ENCODE results near the gene ZFP36L2.
"Not testable (repeated sequence)": the region's sequence is repeated elsewhere in the genome, so short reads cannot be mapped to it uniquely, and the experiment has no call there.

Gene ZFP36L2

DNA sequence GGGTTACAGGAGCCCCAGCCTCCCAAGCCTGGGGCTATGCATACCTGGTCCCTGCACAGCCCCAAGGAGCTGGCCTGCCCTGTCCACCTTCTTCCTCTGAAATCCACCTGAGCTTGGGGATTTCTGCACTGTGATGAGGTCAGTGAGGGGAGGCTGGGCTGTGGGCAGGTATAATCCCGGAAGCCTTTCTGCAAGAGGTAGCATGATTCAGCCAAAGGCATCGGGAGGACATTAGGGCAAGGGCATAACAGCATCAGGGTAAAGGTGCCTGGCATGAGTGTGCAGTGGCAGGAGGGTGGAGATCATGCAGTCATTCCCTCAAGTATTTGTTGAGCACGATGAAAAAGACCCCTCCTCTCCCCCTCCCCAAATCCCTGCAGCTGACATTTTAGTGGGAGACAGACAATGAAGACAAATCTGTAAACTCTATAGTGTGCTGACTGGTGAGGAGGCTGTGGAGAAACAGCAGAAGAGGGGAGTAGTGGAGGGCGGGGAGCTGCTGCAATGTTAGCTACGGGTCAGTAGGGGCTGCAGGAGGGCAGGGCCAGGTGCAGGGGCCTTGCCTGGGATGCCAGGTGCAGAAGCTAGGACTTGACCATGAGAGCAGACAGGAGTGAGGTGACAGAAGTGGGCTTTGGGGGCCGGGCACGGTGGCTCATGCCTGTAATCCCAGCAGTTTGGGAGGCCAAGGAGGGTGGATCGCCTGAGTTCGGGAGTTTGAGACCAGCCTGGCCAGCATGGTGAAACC, 18.7 kb downstream of the ZFP36L2 start:
- DNase-seq (ENCODE audit: low read depth) = no peak

DNA sequence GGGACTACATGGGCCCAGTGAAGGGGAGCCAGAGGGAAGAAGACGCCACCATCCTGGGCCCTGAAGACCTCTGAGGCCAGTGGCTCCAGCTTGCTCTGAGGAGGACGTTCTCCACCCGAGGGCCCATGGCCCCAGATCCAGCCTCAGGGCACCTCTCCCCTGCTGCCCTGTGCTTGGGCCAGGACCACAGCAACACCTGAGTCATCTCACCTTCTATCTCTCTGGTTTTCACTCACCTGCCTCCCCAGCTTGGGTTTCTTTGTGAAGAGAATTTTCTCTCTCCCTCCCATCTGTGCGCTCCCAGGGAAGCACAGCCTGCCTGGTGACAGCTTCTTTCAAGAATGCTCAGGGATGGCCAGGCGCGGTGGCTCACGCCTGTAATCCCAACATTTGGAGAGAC, 19.8 kb downstream of the ZFP36L2 start:
- DNase-seq (ENCODE audit: low read depth) = no peak

DNA sequence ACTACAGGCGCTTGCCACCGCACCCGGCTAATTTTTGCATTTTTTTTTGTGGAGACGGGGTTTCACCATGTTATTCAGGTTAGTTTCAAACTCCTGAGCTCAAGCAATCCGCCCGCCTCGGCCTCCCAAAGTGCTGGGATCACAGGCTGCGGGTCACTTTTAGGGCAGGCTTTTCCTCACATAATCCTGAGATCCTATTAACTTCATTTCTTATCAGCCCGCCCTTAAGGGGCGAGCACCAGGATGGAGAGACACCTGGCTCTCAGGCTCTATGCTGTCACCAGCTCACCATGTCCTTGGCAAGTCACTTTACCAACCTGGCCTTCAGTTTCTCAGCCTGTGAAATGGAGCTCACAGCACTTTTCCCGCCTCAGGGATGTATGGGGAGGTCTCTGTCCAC, 23.0 kb downstream of the ZFP36L2 start:
- DNase-seq (ENCODE audit: low read depth) = no peak

DNA sequence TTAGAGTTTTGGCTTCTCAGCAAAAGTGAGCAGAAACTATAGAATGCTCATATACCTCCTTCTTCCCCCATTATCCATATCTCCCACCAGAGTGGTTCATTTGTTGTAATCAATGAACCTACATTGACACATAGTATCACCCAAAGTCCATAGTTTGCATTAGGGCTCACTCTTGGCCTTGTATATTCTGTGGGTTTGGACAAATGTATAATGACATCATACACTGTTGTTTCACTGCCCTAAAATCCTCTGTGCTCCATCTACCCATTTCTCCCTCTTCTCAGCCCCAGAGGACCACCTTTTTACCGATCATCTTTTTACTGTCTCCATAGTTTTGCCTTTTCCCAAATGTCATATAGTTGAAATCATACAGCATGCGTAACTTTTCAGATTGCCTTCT, 24.1 kb downstream of the ZFP36L2 start:
- no peak for DNase-seq (ENCODE audit: low read depth)

DNA sequence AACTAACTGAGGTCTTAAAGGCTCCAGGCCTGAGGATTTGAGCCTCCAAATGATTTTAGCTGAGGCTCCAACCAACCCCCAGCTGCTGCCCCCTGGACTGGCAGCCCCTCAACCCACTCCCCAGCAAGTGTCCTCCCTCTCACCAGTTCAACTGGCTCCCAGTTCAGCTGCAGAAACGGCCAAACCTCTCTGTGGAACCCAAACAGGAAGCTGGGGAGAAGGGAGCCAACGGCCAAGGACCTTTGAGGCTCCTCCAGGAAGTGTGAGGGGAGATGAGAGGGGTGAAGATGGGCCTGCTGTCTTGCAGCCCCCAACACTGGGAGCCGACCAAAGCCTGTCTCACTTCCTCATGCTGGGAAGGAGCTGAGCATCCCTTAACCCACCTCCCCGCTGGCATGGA, 24.9 kb downstream of the ZFP36L2 start:
- no peak for DNase-seq (ENCODE audit: low read depth)

DNA sequence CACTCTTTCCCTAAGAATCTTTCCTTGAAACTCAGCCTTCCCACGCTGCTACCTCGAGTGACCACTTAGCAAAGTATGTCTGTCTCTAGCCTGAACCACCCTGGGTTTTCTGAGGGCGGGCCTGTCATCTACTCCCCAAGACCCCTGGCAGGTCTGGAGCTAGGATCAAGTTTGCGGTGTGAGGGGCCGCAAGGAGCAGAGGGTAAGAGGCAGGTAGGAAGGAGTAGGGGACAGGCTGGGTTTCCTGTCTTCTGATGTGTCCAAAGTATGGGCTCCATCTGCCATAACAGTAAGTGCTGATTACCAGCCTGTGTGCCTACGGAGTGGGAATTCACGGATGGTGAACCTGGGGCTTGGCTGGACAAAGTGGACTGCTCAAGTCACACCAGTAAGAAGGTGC, 25.4 kb downstream of the ZFP36L2 start:
- no peak for DNase-seq (ENCODE audit: low read depth)

DNA sequence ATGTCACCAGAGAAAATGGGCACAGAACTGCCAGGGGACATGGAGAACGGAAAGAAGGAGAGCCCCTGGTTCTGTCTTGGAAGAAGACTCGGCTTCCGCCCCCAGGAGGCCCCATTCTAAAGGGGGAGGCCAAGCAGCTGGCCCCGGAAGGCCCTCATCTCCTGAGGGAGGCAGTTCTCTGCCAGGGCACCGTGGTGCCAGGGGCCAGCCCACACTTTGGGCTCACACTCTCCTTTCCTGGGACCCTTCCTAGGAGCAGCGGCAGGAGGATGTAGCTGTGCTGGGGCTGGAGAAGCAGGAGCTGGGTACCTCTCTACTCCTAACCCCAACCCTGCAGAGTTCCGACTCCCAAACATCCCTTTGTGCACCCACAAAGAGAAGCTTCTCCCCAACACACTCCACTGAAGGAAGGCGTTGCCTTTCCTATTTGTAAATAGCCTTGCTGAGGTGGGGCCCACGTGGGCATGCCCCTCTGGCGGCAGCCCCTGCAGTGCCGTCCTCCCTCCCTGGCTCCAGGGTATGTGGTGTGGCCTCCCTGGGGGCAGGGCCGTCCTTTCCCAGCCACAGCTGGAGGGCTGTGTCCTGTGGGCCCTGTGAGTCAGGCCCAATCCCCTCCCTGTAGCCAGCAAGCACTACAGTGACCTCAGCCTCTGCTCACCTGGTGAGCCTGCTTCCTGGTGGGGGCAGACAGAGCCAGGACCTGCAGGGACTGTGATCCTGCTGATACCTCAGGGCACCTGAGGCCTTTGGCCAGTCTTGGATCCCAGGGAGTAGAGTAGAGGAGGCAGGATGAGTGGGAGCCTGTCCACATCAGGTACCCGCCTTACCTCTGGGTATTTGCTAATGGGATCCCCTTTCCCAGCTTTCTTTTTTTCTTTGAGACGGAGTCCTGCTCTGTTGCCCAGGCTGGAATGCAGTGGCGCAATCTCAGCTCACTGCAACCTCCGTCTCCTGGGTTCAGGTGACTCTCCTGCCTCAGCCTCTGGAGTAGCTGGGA, 26.6 kb downstream of the ZFP36L2 start:
- no peak for DNase-seq (ENCODE audit: low read depth)

DNA sequence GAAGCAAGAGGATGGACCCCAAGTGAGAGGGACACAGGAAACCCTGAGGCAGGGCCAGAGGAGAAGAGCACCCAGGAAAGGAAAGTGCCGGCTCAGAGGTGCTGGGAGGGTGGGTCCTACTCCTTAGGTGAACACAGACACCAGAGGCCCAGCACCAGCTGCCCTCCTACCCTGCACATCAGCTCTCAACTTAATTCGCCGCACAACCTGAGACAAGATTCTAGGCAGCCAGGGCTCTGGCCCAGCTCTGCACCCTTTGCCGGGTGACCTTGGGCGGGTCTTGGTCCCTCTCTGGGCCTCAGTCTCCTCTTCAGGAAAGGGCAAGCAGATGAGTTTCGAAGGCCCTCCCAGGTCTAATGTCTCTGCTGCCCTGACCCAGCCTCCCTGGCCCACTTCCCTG, 28.1 kb downstream of the ZFP36L2 start:
- no peak for DNase-seq (ENCODE audit: low read depth)

DNA sequence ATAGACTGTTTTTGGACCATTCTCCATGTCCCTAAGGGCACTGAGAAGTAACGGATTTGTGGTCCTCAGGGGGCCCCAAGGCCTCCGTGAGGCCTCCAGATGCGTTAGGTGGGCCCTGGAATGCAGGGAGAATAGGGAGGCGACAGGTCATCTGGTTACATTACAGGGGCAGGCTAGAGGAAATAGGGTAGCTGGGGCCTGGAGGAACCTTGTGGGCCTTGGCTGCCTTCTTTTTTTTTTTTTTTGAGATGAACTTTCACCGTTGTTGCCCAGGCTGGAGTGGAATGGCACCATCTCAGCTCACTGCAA, 28.9 kb downstream of the ZFP36L2 start:
- no peak for DNase-seq (ENCODE audit: low read depth)

DNA sequence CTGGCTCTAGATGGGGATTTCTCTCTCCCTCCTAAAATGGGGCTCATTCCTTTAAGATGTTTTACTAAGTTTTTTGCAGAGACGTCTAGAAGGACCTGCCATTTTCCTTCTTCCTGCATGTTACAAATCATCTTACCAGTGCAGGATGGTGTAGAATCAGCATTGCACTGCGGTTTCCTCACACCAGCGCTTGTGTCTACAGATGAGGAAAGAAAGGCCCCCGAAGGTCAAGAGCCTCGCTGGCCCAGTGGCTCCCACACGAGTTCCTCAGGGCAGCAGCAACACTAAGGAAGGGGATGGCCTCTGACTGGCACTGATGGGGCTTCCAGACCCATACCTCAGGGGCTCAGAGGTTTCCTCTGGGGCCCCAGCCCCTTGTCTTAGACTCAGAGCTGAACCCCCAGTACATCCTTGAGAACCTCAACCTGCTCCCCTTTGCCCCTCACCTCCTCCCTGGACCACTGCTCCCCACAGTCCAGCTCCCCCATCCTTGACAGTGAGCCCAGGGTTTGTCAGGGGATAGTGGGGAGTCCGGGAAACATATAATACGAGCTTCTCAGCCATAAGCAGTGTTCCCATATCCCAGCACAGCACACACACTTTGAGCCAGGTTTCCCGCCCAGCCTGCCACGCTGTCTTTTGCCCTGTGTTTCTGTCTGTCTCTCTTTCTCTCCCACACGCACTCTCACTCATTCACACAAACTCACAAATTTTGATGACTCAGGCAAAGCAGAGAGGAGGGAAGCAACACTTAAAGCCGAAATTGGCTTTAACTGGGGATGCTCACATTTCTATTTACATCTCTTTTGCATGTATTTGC, 29.4 kb downstream of the ZFP36L2 start:
- no peak for DNase-seq (ENCODE audit: low read depth)

DNA sequence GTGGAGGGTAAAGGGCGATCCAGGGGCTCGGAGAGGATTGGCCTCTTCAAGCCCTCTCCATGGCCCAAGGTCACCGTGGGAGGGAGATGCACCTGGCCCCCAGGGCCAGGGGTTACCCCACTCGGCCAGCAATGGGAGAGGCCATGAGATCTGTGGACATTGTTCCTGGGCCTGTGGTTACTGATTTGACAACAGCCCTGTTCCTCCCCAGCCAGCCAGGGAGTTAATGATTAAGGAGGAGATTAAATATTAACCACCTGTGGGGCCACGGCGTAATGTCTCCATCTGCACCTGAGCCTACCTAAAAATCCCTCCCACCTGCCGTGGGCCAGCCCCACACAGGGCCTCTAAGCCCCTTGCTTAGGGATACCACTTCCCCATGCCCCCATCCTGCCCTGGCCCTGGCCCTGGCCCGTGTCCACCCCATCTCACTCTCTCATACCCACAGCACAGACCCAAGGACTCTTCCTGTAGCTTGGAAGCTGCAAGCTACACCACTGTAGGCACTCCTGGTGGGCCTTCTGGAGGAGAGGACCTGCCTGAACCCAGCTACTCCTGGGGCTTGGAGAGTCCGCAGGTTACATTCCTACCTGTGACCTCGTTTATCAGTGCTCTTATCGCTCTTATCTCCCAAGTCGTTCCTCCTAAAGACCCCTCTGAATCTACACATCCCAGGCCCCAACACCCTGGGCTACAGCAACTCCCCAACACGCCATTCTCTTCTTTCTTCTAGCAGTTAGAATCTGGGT, 32.1 kb downstream of the ZFP36L2 start:
- DNase-seq (ENCODE audit: low read depth) = no peak

DNA sequence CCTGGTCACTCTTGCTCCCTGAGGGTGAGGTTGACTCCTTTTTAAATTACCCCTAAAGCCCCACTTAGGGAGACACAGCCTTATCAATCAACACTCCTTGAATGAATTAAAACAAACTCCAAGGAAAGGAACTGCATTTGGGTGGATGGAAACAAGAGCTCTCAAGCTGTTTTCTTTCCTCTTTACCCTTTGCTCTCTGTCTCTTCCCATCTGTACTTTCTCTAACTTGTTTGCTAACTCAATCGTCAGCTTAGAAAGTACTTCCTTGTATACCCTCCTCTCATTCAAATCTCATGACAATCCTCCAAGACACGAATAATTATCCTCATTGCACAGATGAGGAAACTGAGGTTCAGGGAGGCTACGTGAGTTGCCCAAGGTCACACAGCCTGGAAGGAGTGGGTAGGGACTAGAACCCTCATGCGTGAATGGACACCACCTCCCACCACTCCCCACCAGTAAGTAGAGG, 32.7 kb downstream of the ZFP36L2 start:
- no peak for DNase-seq (ENCODE audit: low read depth)

DNA sequence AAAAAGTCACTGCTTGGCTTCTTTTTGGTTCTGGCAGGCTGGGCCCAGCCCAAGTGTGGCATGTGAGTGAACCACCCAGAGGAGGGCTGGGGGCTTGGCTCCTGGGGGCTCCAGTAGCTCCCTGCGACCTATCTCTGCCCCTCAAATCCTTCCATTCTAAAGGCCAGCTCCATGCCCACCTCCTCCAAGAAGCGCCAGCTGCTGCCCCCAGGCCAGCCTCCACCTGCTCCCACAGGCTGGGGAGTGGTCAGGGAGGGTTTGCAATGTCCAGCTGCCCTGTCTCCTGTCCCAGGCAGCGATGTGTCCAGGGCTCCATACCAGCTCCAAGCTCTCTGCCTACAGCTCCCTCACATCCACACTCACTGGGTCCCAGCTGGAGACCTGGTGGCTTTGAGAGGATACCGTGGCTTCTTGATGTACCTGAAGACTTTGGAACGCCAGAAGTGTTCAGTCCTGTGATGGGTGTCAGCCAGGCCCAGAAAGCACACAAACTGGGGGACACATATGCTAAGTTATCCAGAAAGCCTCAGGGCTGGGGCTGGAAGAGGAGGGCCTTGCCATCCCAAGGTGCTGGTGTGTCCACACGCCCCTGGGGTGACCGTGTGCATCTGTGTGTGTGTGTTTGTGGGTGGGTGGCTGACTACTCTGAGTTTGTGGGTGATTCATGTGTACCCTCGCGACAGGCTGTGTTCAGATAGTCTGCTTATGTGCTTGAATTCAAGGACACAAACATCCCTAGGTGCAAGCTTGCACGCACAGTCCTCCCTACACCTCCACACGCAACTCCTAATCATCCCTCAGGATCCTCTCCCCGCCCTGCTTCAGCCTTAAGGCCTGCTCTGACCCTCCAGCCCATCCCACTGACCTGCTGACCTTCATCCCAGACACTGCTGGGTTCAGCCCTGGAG, 33.4 kb downstream of the ZFP36L2 start:
- DNase-seq (ENCODE audit: low read depth) = no peak

DNA sequence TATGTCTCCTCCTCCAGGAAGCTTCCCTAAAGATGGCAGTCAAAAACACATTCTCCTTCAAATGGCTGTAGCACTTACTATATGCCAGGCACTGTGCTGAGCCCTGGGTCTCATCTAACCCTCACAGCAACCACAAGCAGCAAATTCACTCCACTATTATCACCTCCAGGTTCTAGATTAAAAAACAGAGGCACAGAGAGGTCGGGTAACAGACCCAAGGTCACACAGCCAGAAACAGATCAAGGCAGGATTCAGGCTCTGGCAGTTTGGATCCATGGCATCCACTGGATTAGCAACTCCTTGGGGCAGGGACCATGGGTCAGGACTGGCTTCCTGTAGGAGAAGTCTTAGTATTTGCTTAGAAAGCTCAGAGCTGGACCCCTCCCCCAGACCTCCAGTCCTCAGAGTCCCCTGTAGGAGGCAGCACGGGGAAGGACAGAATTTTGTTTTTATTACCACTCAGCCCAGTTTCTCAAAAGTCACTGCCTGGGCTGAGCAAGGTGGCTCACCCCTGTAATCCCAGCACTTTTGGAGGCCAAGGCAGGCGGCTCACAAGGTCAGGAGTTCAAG, 34.4 kb downstream of the ZFP36L2 start:
- DNase-seq (ENCODE audit: low read depth) = no peak

DNA sequence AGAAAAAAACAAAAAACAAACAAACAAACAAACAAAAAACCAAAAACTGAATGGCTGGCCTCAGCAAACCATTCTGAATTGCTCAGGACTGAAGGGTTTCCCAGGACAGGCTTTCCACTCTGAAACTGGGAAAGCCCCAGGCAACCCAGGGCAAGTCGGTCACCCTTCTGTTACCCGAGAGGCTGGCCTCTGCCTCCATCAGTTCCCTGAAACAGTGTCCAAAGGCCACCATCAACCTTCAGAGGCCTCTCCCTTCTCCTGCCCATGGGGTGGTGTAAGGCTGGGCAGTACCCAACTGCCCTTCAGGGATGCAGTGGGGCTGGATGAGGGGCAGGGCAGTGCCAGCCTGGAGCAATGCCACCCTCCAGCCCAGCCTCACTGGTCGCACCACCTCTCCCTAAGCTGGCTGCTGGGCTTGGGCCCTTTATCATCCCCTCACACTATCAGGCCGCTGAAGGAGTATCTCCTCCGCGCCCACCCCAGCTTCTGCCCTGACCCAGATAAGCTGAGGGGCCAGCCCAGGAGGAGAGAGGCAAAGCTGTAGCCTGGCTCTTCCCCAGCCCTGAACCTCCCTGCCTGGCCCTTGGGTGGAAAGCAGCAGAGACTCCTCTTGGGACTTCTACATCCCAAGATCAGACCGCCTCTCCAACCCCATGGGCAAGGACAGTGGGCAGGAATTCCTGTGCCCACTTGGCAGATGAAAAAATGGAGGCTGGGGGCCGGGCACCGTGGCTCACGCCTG, 35.9 kb downstream of the ZFP36L2 start:
- no peak for DNase-seq (ENCODE audit: low read depth)

DNA sequence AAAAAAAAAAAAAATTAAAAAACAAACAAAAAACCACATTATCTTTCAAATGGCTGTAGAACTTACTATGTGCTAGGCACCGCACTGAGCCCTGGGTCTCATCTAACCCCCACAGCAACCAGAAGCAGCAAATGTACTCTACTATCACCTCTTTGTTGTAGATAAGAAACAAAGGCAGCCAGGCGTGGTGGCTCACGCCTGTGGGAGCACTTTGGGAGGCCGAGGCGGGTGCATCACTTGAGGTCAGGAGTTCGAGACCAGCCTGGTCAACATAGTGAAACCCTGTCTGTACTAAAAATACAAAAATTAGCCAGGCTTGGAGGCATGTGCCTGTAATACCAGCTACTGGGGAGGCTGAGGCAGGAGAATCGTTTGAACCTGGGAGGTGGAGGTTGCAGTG, 36.5 kb downstream of the ZFP36L2 start:
- DNase-seq (ENCODE audit: low read depth) = not testable (repeated sequence)

DNA sequence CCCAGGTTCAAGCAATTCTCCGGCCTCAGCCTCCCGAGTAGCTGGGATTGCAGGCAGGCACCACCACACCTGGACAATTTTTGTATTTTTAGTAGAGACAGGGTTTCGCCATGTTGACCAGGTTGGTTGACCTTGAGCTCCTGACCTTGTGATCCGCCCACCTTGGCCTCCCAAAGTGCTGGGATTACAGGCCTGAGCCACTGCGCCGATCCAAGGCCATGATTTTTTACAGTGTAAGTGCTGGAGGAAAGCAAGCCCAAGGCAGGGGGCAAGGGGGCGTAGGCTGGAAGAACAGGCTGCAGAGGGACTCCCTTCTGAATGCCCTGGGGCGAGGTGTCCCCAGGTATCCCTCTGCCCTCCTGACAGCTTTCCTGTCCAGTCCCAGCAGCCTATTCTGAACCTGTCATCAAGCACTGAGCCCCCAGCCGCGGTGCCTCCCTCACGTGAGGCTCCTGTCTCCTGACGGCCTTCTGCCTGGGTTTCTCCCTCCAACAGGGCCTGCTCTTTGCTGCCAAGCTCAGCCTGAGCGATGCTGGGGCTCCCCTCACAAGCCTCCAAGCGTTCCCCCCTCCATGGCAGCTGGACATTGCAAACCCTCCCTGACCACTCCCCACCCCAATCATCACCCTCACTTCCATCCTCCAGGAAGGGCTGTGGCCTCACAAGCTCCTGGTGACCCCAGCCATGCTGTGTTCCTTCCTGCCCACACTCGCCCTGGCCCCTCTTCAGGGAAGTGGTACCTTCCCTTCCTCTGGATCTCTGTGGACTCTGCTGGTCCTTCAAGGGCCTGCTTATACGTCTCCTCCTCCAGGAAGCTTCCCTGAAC, 37.6 kb downstream of the ZFP36L2 start:
- no peak for DNase-seq (ENCODE audit: low read depth)

DNA sequence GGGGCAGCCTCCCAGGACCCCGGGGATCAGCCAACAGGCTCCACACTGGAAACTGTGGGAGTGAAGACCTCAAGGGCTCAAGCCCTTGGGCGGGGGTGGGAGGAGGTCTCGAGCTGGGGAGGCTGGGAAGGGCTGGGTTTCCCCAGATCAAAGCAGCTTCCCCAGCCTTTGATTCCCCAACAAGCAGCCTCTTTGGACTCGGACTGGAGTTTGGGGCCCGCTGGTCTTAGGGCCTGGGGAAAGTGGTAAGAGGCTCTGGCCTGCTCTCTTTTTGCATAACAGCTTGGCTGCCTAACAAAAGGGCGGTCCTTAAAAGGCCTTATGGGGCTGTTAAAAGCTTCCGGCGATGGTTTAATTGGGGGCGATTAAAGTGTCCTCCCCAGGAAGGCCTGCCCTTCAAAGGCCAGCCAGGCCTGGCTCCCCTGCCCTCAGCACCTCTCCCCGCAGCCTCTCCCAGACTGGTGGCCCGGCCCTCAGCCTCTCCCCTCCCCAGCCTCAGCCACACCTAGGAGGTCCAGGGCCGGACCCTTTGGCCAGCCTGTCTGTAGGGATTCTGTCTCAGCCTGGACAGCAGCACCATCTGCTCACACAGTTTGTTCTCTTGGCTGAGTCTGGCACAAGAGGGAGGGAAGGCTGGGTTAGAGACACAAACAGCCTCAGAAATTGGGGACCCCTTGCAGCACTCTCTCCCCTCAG, 39.6 kb downstream of the ZFP36L2 start:
- no peak for DNase-seq (ENCODE audit: low read depth)

Data from stimulated activated CD8-positive, alpha-beta memory T cell treated with anti-CD3 and anti-CD28 coated beads, Interleukin-4, amount 100 ng/mL, for 24 hours (primary cell).